ENCODE data around the gene MAMSTR.

The MAMSTR gene

DNA sequence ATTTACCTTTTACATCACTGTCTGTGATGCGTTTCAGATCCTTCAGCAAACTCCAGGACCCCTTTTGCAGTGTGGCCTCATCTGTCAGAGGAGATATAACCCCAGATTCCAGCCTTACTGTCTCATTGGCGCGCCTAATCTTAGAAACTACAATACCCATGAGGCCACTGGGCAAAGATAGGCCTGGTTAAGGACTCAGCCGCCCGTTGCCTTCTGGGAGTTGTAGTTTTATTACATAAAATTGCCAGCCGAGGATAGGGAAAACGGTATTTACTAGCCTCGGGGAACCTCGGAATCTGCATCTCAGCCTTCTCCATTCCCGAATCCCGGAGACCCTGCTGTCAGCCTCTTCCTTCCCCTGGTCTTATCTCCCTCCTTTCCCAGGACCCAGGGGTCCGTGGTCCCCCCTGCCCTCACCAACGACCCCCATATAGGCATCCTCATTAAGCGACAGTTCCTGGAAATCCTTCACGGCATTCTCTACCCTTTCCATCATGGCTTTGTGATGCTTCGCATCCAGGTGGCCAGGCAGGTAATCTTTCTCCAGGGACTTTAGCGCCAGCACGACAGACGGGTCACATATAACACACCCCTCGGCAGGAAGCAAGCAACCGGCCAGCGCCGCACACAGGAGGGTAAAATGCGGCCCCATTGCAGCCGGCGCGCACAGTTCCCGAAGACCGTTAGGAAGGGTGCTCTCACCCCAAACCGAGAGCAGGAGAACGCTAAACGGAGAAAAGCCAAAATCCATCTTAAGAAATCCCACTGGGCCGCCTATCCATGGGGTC, 25.9 kb upstream of the MAMSTR start:
- peak; percentile 61 for DNase-seq

DNA sequence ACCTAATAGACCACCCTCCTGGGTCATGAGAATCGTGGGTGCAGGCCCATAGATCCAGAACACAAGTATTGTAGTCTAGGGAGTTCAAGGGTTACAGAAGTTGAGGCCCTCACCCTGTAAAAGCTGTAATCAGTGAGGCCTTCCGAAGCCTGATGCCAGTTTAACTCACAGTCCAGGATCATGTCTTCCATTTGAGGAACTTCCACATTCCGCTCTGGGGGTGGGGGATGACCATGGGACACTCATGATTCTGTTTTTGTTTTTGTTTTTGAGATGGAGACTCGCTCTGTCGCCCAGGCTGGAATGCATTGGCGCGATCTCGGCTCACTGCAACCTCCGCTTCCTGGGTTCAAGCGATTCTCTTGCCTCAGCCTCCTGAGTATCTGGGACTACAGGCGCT, 22.6 kb upstream of the MAMSTR start:
- DNase-seq: no peak

DNA sequence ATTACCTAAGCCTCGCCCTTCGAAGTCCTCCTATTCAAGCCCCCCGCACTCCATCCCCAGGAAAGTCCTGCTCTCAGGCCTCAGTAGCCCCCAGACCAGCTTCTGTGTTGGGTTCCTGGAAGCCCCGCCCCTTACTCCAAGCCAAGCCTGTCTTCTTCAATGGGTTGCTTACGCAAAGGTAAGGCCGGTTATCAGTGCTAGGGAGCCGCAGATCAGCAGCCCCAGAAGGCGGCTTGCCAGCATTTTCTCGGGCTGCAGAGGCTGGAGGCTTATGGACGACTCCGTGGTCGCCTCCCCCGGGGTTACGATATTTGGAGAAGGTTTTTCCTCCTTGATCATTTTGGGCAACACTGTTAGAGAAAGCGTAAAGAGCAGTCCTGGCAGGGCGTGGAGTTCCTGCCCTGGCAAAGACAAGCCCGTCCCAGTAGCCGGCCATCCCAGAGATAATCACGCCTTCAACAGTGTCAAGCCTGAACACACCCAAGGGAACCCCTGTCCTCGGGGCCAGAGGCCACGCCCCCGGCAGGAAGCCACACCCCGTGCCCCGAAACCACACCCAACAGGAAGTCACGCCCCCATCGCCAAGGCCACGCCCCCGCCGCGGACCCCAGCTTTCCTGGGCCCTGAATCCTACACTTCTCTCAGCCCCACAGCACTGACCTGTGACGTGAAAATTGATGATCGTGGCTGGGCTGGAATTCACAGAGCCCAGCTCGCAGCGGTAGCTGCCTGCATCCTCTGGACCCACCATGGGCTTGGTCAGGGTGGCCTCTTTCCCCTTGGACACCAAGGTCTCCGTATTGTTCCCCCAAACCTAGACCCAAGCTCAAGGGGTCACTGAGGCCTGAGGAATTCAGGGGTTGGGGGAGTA, 21.8 kb upstream of the MAMSTR start:
- no peak for DNase-seq

DNA sequence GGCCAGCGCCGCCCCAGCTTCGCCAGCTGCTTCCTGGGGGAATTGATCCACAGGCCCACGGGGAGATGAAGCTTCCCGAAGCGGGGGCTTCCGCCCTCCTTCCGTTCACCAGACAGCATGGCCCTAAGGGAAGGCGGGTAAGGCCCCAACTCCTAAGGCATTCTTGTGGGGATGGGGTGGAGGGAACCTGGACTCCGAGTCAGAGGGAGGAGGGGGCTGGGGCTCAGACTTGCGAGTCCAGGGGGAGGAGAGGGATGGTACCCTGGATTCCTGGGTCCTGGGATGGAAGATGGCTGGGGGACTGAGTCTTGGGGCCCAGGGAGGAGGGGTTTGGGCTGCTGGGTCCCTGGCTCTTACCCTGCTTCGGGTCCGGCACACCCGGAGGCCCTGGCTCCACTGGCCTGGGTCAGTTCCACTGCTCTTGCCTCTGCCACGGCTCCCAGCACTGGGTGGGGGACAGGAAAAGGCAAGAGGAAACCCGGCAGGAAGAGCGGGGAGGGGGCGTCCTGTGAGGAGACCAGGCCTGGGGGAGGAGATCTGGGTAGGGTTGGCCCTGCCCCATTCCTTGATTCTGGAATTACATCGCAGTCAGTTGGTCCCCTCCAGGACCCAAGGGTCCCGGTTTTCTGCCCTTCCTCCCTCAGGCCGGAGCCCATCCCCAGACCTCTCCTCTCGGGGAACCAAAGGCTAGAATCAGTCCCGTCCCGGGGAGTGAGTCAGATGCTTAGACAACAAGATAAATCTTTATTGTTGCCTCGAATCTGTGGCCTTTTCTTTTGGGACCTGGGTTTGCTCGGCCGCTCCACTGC, 20.8 kb upstream of the MAMSTR start, which contains the start of gene RASIP1:
Gene RASIP1 (minus strand): TSS at position 447 of the 809 bp plus-strand sequence. CDS start 328 bp downstream, at position 119.
- DNase-seq: no peak

DNA sequence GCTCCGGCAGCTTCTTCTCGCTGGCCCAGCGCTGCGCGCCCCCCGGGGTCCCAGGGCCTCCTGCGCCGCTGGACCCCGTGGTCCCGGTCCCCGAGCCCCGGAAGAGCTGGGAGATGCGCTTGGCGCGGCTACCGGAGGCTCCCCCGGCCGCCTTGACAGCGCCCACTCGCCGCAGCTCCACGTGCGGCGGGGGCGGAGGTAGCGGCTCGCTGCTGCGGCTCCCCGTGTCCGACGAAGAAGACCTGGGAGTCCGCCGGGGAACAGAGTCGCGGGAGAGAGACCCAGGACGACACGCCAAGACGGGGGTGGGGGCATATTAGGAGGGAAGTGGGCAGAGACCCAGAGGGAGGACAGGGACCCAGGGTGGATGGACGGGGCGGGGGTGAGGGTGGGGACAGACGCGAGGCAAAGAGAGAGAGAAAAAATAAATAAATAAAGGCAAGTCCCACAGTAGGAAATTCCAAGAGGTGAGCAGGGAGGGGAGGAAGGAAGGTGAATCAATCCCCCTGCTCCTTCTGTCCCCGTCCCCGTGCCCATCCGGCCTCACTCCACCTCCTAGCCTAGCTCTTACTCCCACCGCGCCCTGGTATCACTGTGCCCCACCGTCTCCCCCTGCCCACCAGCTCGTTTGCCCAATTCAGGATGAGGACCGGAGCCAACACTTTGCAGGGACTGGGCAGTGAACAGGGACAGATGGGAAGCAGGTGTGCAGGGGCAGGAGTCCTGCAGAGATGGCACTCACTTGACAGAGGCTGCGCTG, 20.1 kb upstream of the MAMSTR start:
- DNase-seq: no peak

DNA sequence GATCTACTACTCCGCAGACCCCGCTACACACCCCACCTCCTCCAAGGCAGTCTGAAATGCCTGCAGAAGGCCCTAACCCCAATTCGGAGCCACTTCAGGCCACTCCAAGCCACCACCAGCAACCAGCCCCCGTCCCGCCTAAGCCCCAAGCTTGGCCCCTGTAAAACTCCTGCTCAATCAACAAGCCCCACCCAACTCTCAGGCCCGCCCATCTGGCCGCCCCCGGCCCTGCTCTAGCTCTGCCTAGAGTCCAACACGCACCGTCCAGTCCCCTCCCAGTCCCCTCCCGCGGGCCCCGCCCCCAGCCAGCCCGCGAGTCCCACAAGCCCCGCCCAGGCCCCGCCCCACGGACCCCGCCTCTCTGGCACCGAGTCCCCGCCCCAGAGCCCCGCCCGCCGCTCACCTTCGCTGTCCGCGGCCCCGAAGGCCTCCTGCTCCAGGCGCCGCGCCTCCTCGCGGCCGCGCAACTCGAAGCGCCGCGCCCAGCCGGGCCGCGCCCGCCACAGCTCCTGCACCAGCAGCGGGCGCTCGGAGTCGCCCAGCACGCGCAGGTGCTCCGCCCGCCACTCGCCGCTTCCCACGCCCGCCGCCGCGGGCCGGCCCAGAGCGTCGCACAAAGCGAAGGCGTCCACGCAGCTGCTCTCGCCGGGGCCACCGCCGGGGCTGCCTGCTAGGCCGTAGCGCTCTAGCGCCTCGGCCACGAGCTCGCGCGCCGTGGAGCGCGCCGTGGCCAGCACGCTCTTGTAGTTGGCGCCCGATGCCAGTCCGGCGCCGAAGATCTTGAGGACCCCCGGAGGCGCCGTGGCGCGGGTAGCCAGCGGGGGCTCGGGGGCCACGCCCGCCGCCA, 19.3 kb upstream of the MAMSTR start:
- peak; percentile 80 for DNase-seq

DNA sequence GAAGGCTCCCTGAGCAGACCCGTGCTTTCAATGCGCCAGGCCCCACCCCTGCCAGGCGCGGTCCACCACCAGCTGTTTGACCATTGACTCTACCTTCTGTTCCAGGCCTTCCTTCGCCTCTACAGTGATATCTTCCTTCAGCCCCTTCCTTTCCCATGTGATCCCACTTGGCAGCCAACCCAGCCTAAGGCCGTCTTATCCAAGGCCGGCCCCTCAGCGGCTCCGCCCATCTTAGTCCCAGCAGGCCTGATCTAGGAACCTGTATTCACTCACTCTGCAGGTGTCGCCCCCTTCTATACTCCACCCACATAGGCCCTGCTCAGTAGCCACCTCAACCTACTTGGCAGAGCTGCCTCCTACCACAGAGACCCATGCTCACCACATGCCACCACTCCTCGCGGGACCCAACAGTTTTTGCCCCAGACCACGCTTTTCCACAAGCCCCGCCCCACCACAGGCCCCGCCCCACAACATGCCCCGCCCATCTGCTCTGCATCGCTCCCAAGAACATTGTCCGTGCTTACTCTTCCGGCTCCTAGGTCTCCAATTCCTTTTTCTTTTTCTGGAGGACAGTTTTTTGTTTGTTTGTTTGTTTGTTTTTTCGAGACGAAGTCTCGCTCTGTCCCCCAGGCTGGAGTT, 18.0 kb upstream of the MAMSTR start:
- DNase-seq: no peak

DNA sequence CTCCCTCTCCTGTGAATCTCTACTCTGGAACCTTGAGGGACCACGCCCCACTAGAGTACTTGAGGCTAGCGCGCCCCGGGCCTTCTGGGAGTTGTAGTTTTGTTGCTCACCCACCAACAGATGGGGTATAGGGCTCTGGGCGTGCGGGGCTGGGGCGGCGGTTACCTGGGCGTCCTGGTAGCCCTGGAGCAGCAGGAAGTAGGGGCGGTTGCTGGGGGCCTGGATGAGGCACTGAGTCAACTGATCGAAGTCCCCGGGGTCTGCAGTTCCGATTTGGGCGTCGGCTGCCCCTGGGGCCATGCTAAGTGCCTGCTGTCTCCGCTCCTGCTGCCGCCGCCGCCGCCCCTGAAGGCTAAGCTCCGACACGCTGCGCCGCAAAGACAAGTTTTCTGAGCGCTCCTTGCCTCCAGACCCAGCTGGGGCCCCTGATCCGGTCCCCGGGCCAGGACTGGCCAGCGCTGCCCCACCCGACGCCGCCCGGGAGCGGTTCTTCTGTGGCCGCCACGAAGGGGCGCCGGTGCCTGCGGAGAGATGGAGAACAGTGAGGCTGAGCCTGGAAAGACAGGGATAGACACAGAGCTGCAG, 15.6 kb upstream of the MAMSTR start:
- peak; percentile 32 for DNase-seq

DNA sequence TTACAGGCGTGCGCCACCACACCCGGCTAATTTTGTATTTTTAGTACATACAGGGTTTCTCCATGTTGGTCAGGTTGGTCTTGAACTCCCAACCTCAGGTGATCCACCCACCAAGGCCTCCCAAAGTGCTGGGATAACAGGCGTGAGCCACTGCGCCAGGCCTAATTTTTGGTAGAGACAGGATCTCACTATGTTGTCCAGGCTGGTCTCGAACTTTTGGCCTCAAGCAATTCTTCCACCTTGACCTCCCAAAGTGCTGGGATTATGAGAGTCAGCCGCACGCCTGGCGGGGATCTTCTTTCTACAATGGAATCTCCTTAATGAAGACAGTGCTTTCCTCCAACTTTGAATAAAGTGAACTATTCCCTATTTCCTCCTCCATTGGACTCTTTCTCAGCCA, 15.1 kb upstream of the MAMSTR start:
- no peak for DNase-seq

DNA sequence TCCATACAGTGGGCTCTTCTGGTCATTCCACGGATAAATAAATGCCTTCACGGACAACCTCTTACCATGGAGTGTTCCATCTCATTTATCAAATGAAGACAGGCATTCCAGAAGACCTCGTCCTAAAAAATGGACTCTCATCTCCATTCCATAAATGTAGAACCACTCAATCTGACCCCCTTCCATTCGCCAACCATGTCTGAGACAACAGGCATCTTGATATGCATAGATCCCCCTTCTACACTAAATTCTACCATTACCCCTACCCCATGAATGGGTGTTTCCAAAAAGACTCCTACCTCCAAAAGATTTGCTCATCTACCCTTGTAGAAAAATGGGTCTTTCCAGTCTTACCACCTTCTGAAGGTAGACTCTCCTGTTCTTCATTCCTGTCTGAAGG, 11.9 kb upstream of the MAMSTR start:
- no peak for DNase-seq

DNA sequence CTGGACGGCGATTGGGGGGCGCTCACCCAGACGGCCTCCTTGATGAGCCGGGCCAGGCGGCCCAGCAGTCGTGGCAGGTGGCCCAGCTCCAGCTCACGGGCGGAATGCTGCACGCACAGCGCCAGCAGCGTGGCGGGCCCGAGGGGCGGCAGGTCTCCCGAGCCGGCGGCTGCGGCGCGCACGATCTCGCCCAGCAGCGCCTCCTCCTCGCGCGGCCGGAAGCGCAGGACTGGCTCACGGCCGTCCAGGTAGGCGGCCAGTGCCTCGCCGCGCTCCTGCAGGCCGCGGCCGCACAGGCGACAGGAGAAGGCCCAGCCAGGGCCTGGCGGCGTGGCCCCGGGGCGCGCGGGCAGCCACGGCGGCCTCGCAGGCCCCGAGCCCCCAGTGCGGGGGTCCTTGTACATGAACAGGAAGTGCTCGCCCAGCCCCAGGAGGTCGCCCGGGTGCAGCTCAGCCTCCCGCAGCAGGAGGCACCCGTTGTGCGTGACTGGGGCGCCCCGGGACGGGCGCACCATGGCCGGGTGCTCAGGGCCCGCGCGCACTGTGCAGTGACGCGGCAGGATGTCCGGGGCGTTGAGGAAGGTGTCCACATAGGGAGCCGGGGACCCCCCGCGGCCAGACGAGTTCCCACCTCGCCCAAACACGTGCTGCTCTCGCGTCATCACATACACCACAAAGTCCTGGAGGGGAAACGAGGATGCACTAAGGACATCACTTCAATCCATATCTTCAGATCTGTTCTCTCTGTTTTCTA, 9.6 kb upstream of the MAMSTR start:
- DNase-seq: peak; percentile 33

DNA sequence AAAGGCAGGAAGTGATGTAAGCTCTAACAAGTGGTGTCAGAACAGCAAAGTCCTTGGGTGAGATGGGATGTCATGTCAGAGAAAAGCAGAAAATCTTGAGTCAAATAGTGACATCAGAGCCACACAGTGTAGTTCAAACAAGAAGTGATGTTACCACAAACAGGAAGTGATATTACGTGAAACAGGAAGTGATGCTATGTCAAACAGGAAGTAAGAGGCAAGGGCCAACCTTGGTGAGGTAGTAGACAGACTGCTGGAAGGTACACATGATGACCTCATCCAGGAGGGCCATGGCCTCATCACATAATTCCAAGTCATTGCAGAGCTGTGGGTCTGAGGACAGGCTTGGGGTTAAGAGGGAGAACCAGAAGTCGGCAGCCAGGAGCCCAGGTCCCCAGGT, 7.0 kb upstream of the MAMSTR start:
- DNase-seq: no peak

DNA sequence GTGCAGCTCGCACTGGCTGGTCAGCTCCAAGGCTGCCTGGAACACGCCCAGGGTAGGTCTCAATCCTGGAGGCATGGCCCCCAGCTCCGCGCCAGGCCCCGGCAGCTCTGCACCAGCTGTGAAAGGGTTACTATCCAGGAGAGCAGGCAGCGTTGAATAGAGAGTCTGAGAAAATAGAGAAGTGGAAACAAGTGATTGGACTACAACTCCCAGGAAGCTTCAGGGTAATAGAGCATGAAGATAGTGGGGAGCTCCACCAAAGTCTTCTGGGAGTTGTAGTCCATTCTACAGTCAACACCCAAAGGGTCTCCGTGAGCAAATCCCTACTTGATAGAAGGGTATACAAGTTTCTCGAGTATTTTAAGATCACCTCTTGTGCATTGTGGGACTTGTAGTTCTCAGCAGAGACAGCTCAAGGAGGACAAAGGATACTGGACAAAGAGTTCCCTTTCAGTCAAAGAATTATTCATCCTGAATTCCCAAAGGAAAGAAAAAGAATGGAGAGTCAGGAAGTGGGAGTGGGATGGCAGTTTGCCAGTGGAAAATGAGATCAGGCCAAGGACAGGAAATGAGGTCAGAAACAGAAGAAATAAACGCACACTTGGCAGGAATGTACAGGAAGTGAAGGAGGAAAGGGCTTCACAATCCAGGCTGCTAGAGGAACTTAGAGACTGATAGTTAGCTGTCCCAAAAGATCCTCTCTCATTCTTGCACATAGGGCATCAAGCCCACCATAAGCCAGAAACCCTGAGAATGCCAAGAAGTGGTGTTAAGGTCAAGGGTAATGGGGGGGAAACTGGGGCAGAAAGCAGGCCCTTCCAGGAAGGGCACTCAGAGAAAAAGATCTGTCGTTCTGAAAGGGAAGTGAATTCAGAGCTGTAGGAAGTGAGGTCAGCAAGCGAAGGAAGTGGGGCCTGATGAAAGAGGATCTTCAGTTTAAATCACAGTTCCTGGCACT, 5.5 kb upstream of the MAMSTR start:
- peak; percentile 97 for DNase-seq

DNA sequence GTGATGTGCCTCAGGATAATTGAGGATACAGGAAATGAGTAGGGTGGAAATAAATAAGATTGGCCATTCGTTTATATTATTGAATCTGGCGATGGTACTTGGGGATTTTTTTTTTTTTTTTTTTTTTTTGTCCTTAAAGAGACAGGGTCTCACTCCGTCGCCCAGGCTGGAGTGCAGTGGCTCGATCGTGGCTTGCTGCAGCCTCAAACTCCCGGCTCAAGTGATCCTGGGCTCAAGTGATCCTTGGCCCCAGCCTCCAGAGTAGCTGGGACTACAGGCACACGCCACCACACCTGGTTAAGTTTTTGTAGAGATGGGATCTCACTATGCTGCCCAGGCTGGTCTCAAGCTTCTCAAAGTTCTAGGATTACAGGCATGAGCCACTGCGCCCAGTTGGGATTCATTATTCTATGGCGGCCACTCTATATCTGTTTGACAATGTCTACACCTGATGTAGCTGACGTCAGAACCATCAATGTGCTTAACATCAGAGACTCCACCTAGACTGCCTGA, 2.7 kb upstream of the MAMSTR start:
- no peak for DNase-seq

DNA sequence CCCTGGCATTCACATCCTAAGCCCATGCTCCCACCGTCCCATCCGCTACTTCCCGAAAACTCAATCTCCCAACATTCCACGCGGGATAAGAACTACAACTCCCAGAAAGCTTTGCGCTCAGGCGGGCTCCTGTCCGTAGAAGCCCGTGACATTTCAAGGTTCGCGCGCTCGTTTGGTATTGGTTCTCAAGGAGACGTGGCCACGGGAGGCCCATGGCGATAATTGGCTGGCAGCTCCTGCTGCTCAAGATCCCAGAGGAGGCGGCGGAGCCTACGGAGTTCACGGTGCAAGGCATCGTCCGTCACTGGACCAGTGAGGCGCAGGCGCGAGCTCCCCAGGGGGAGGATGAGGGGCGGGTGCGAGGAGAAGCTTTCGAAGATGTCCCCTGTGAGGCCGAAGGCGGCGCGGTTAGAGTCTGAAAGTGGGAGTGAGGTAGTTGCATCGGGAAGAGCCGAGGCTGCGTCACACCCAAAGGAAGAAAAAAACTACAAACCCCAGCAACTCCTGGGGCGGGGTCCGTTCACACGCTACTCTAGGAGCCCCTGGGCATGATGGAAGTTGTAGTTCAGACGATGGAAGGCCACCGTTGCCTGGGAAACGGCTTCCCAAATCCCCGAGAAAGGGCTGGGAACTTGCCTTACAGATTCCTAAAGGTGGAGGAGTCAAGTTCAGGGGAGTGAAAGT, 1.2 kb upstream of the MAMSTR start:
- DNase-seq: peak; percentile 99

DNA sequence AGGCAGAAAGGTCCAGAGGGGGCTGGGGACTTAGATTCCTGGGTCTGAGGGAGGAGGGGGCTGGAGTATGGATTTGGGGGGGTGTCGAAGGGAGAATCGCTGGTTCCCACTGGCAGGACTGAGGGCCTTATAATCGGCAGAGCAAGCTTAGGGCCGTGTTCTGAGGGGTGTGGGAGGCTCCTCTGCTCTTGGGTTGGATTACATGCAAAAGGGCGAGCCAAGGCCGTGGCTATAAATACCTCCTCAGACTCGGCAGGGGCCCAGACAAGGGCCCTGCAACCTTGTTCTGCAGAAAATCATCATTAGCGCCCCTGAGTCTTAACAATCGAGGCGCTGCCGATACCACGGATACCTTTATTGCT, 707 bp upstream of the MAMSTR start:
- no peak for DNase-seq

DNA sequence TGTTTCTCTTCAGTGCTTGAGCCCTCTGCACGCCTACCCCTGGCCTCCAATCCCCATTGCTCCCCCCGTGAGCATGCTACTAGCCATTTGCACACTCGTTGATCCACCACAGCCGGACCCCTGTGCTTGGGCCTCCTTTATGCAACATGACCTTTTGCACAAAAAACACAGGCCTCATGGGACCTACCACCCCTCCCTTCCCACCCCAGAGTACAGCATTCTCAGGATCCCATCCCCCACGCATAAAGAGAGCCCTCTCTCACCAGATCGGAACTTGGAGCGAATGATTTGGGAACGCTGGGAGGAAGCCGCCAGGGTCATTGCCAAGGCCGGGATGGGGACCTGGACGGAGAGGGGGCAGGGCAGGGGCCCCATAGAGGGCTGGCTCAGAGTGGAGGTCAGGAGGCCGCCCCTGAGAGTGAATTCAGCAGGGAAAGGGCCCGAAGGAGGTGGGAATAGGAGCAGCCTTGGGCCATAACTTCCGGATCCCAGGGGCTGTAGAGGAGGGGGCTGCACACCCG, 754 bp downstream of the MAMSTR start:
- no peak for DNase-seq

All from fibroblast of skin of right biceps (primary cell).